ENCODE data around the gene MTMR1.

GRCh38 chrX:150805736-150806135, 112.5 kb downstream of the MTMR1 start:
- TF ChIP-seq POLR2A (IDR thresholded peaks at IDR 0.05) (no peak), CTCF (IDR thresholded peaks at IDR 0.05) (no peak), EP300 (IDR thresholded peaks at IDR 0.05) (no peak)

Data from tibial nerve (tissue), 4 donors.